Fibroblast of lung (primary cell): Measurements from ENCODE around the gene NT5C1B.

Source experiments
- CTCF ChIP-seq, 2 donors: IDR thresholded peaks in 1 of 2; conservative IDR thresholded peaks in 1 of 2; 1 replicate in 1 of 2; 2 replicates in 1 of 2; pipeline ENCODE4 v1.5.1; 2011 to 2012; ENCODE audit warnings: low read length in 2 of 2, control low read depth in 1 of 2, inconsistent platforms in 1 of 2, low read depth in 1 of 2, mild to moderate bottlenecking in 1 of 2
- EZH2 ChIP-seq: IDR thresholded peaks from 2 replicates; pipeline ENCODE4 v1.5.1; 2012; ENCODE audit warnings: low read length, control low read depth, mild to moderate bottlenecking; ENCODE audit errors: missing control alignments

GRCh38 chr2:18610090-18610489 is 20.7 kb upstream of the NT5C1B start:
- TF ChIP-seq CTCF (conservative IDR thresholded peaks at IDR 0.05 in 1 of 2, IDR thresholded peaks at IDR 0.05 in 1 of 2; ENCODE audit: low read depth in 1 of 2, low read length in 2 of 2) (no peak), EZH2 (no peak)
